ENCODE results near the gene C16orf92.

The C16orf92 gene

DNA sequence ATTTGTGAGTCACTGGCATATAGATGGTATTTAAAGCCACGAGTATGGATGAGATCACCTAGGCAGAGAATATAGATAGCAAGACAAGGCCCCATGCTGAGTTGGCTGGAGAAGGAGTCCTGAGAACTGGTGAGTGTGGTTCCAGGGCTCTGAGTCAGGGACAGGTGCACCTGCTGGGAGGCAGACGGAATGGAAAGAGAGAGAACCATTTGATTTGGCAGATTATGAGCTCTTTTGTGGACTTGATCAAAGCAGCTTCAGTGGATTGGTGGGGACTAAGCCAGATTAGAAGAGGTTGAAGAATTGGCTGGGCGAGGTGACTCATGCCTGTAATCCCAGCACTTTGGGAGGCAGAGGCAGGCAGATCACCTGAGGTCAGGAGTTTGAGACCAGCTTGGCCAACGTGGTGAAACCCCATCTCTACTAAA is 4.3 kb upstream of the C16orf92 start:
- H3K4me3 ChIP-seq (ENCODE audit: low read depth, low read length): no peak overlapping the region
- H3K27me3 ChIP-seq (ENCODE audit: insufficient read depth, low read depth, severe bottlenecking): no peaks in the 10 kb centered on the region
- DNase-seq: peak; percentile 72
- H3K27ac ChIP-seq: no peak overlapping the region
- TF ChIP-seq, protein P1, sequence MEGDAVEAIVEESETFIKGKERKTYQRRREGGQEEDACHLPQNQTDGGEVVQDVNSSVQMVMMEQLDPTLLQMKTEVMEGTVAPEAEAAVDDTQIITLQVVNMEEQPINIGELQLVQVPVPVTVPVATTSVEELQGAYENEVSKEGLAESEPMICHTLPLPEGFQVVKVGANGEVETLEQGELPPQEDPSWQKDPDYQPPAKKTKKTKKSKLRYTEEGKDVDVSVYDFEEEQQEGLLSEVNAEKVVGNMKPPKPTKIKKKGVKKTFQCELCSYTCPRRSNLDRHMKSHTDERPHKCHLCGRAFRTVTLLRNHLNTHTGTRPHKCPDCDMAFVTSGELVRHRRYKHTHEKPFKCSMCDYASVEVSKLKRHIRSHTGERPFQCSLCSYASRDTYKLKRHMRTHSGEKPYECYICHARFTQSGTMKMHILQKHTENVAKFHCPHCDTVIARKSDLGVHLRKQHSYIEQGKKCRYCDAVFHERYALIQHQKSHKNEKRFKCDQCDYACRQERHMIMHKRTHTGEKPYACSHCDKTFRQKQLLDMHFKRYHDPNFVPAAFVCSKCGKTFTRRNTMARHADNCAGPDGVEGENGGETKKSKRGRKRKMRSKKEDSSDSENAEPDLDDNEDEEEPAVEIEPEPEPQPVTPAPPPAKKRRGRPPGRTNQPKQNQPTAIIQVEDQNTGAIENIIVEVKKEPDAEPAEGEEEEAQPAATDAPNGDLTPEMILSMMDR (IDR thresholded peaks at IDR 0.05; ENCODE audit: low read depth, low read length): no peak
- H3K9me3 ChIP-seq (ENCODE audit: severe bottlenecking): no peaks in the 10 kb centered on the region
- peaks cover 5% of the 10 kb centered on the region for H3K36me3 ChIP-seq

DNA sequence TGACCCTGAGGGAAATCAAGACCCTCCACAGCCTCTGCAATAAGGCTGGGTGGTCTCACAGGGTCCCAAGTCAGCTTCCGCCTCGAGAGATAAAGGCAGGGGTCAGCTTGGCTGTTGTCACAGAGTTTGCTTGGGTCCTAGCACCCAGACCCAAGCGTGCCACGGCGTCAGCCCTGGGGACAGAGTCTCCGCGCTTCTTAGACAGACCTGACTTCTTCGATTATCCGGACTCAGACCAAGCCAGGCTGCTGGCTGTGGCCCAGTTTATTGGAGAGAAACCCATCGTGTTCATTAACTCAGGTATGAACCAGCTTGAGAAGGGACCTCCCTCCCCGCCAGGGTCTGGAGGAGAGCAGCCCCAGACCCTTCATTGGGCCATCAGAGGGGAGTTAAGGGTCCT is 588 bp downstream of the C16orf92 start:
- Histone ChIP-seq H3K9me3 (ENCODE audit: severe bottlenecking) (no peaks in the 10 kb centered on the region), H3K27ac (peak overlapping the region; percentile 28), H3K36me3 (peaks cover 43% of the 10 kb centered on the region), H3K27me3 (ENCODE audit: insufficient read depth, low read depth, severe bottlenecking) (no peaks in the 10 kb centered on the region), H3K4me3 (ENCODE audit: low read depth, low read length) (no peak overlapping the region)
- TF ChIP-seq, protein P1 (IDR thresholded peaks at IDR 0.05; ENCODE audit: low read depth, low read length): no peak
- DNase-seq: no peak

DNA sequence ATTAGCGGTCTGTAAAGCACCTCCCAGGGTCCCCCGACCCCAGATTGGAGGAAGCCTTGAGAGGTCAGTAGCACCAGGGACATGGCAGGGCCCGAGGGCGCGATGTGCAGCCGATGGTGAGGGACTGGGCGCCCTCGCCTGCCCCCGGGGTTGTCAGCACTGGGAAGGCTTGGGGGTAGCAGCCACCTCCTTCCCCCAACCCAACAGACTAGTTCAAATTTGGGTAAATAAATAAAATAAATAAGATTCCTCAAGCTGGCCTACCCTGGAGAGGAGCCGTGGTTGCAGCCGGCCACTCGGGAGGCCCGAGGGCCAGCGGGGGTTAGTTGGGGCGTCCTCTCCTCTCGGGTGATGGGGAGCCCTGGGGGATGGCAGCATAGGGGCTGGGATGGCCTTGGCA is 1.5 kb downstream of the C16orf92 start:
- Histone ChIP-seq H3K36me3 (peaks cover 51% of the 10 kb centered on the region), H3K9me3 (ENCODE audit: severe bottlenecking) (no peaks in the 10 kb centered on the region), H3K27me3 (ENCODE audit: insufficient read depth, low read depth, severe bottlenecking) (no peaks in the 10 kb centered on the region), H3K27ac (no peak overlapping the region), H3K4me3 (ENCODE audit: low read depth, low read length) (no peak overlapping the region)
- DNase-seq: no peak
- TF ChIP-seq, protein P1 (IDR thresholded peaks at IDR 0.05; ENCODE audit: low read depth, low read length): no peak

- H3K4me3 ChIP-seq (ENCODE audit: low read depth, low read length): no peak overlapping the region
- peaks cover 52% of the 10 kb centered on the region for H3K36me3 ChIP-seq
- H3K27ac ChIP-seq: no peak overlapping the region
These were observed 2.2 kb downstream of the C16orf92 start for GRCh38 chr16:30025156-30025555.

DNA sequence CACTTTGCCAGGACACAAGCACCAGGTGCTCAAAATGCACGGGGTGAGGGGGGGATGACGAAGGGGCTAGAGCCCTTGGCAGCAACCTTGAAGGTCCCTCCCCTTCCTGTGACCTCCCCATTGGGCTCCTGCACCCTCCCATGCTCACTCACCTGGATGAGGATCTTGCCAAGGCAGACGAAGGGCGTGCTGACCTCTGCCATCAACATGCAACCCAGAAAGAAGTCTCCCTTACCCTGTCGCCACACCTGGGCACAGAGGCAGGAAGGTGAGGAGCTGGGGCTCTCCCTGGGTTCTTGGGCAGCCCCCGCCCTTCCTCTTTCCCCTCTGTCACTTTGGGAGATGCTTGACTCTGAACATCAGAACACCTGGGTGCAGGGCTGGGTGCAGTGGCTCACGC is 2.6 kb downstream of the C16orf92 start:
- no peak for DNase-seq
- TF ChIP-seq, protein P1 (IDR thresholded peaks at IDR 0.05; ENCODE audit: low read depth, low read length): no peak
- no peak overlapping the region for H3K4me3 ChIP-seq (ENCODE audit: low read depth, low read length)
- no peak overlapping the region for H3K27ac ChIP-seq
- no peaks in the 10 kb centered on the region for H3K27me3 ChIP-seq (ENCODE audit: insufficient read depth, low read depth, severe bottlenecking)
- peaks cover 52% of the 10 kb centered on the region for H3K36me3 ChIP-seq
- no peaks in the 10 kb centered on the region for H3K9me3 ChIP-seq (ENCODE audit: severe bottlenecking)

More at GRCh38 chr16:30025156-30025555, 2.2 kb downstream of the C16orf92 start:
- H3K27me3 ChIP-seq (ENCODE audit: insufficient read depth, low read depth, severe bottlenecking): no peaks in the 10 kb centered on the region
- no peaks in the 10 kb centered on the region for H3K9me3 ChIP-seq (ENCODE audit: severe bottlenecking)
- TF ChIP-seq, protein P1 (IDR thresholded peaks at IDR 0.05; ENCODE audit: low read depth, low read length): no peak
- no peak for DNase-seq

GRCh38 chr16:30026449-30026848 is 3.5 kb downstream of the C16orf92 start:
- Histone ChIP-seq H3K27me3 (ENCODE audit: insufficient read depth, low read depth, severe bottlenecking) (no peaks in the 10 kb centered on the region), H3K4me3 (ENCODE audit: low read depth, low read length) (no peak overlapping the region), H3K9me3 (ENCODE audit: severe bottlenecking) (no peaks in the 10 kb centered on the region), H3K36me3 (peaks cover 52% of the 10 kb centered on the region), H3K27ac (no peak overlapping the region)
- DNase-seq: no peak
- TF ChIP-seq, protein P1 (IDR thresholded peaks at IDR 0.05; ENCODE audit: low read depth, low read length): no peak
